Measurements from ENCODE around the gene SNRPA. TPM values are rescaled to one million over a fixed set of nuclear protein-coding genes. Genes with fewer than 3 reads are reported as not detected.

SNRPA gene
- total and polyA plus RNA-seq, 2 of the 13 experiments (the other 11 are each of a cell fraction or from before 2014, with no cell fraction given), result 59.6 to 162 TPM

DNA sequence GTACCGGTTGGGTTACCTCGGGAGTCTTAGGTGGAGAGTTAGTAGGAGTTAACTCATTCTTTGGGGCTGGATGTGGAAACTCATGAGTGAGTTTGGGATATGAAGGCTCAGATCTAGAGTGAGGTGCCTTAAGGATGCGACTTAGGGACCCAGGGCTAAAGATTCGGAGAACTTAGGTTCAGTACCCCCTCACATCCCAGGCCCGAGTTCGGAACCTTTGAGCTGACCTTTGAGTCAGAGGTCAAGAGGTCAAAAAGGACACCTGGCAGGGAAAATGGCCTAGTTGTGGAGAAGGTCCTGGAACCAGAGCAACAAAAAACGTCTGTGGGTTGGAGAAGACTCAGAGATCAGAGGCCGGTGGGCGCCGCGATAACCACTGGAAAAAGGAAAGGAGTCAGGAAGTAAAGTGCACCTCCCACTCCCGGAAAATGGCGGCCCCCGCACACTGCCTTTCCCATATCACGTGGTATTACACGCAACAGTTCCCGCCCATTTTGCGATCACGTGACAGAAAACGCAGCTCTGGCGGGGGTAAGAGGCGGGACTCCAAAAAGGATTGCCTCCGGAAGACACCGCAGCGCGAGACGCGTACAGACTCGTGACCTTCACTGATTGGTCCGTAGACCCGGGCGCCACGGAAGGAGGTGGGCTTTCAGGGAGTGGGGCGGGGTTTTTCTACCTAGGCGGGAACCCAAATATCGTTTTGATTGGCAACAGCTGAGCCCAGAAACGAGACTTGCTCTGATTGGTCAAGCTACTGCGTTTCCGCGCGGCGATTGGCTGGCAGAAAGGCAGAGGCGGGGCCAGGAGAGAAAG lies 737 bp upstream of the SNRPA start, which contains the start of gene ACTMAP (continued):
- TF ChIP-seq ZNF333 (CRISPR knock-in tag; IDR thresholded peaks at IDR 0.05; ENCODE audit: borderline replicate concordance) (no peak), ERF (CRISPR knock-in tag; IDR thresholded peaks at IDR 0.05) (peak; percentile 17), ARNTL (CRISPR knock-in tag; IDR thresholded peaks at IDR 0.05) (peak; percentile 87), NR3C1 (CRISPR knock-in tag; IDR thresholded peaks at IDR 0.05) (no peak), SALL1 (CRISPR knock-in tag; IDR thresholded peaks at IDR 0.05) (peak; percentile 44; the same call in 1 of the 2 replicates), MIER2 (CRISPR knock-in tag; IDR thresholded peaks at IDR 0.05) (no peak; the same call in 1 of the 2 replicates), ZSCAN9 (CRISPR knock-in tag; IDR thresholded peaks at IDR 0.05; ENCODE audit: borderline replicate concordance) (0 out of 2 replicates have a peak, but pooled peaks have one; percentile 37), SRSF9 (IDR thresholded peaks at IDR 0.05; ENCODE audit: borderline replicate concordance, insufficient read depth, low read depth, low read length, poor library complexity, severe bottlenecking) (no peak), RAD51 (IDR thresholded peaks at IDR 0.05; ENCODE audit: borderline replicate concordance) (peak; percentile 100), NFKB2 (CRISPR knock-in tag; IDR thresholded peaks at IDR 0.05; ENCODE audit: borderline replicate concordance) (no peak; the same call in 1 of the 2 replicates), KDM6A (CRISPR knock-in tag; IDR thresholded peaks at IDR 0.05; ENCODE audit: low read depth) (no peak), CBX2 (IDR thresholded peaks at IDR 0.05; ENCODE audit: low read depth, low read length) (no peak), CBX2 (CRISPR knock-in tag; IDR thresholded peaks at IDR 0.05; ENCODE audit: low read depth) (no peak), JDP2 (CRISPR knock-in tag; IDR thresholded peaks at IDR 0.05; ENCODE audit: borderline replicate concordance) (no peak), ZNF720 (CRISPR knock-in tag; IDR thresholded peaks at IDR 0.05) (no peak), LCORL (IDR thresholded peaks at IDR 0.05) (peak; percentile 86), LCORL (CRISPR knock-in tag; IDR thresholded peaks at IDR 0.05) (peak; percentile 10; the same call in 1 of the 2 replicates), MIXL1 (CRISPR knock-in tag; IDR thresholded peaks at IDR 0.05) (no peak)
- TF ChIP-seq, protein P1, sequence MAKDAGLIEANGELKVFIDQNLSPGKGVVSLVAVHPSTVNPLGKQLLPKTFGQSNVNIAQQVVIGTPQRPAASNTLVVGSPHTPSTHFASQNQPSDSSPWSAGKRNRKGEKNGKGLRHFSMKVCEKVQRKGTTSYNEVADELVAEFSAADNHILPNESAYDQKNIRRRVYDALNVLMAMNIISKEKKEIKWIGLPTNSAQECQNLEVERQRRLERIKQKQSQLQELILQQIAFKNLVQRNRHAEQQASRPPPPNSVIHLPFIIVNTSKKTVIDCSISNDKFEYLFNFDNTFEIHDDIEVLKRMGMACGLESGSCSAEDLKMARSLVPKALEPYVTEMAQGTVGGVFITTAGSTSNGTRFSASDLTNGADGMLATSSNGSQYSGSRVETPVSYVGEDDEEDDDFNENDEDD (CRISPR knock-in tag; IDR thresholded peaks at IDR 0.05; ENCODE audit: borderline replicate concordance), result peak; percentile 96
- TF ChIP-seq, protein P2, sequence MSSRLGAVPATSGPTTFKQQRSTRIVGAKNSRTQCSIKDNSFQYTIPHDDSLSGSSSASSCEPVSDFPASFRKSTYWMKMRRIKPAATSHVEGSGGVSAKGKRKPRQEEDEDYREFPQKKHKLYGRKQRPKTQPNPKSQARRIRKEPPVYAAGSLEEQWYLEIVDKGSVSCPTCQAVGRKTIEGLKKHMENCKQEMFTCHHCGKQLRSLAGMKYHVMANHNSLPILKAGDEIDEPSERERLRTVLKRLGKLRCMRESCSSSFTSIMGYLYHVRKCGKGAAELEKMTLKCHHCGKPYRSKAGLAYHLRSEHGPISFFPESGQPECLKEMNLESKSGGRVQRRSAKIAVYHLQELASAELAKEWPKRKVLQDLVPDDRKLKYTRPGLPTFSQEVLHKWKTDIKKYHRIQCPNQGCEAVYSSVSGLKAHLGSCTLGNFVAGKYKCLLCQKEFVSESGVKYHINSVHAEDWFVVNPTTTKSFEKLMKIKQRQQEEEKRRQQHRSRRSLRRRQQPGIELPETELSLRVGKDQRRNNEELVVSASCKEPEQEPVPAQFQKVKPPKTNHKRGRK (CRISPR knock-in tag; IDR thresholded peaks at IDR 0.05), result no peak
- TF ChIP-seq, protein P3, sequence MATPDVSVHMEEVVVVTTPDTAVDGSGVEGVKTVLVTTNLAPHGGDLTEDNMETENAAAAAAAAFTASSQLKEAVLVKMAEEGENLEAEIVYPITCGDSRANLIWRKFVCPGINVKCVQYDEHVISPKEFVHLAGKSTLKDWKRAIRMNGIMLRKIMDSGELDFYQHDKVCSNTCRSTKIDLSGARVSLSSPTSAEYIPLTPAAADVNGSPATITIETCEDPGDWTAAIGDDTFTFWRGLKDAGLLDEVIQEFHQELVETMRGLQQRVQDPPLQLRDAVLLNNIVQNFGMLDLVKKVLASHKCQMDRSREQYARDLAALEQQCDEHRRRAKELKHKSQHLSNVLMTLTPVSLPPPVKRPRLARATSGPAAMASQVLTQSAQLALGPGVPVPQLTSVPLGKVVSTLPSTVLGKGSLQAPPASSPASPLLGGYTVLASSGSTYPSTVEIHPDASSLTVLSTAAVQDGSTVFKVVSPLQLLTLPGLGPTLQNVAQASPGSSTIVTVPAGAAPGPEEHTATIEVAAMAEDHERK (CRISPR knock-in tag; IDR thresholded peaks at IDR 0.05; ENCODE audit: low read depth), result peak; percentile 52; the same call in 1 of the 2 replicates
- TF ChIP-seq, protein P4, sequence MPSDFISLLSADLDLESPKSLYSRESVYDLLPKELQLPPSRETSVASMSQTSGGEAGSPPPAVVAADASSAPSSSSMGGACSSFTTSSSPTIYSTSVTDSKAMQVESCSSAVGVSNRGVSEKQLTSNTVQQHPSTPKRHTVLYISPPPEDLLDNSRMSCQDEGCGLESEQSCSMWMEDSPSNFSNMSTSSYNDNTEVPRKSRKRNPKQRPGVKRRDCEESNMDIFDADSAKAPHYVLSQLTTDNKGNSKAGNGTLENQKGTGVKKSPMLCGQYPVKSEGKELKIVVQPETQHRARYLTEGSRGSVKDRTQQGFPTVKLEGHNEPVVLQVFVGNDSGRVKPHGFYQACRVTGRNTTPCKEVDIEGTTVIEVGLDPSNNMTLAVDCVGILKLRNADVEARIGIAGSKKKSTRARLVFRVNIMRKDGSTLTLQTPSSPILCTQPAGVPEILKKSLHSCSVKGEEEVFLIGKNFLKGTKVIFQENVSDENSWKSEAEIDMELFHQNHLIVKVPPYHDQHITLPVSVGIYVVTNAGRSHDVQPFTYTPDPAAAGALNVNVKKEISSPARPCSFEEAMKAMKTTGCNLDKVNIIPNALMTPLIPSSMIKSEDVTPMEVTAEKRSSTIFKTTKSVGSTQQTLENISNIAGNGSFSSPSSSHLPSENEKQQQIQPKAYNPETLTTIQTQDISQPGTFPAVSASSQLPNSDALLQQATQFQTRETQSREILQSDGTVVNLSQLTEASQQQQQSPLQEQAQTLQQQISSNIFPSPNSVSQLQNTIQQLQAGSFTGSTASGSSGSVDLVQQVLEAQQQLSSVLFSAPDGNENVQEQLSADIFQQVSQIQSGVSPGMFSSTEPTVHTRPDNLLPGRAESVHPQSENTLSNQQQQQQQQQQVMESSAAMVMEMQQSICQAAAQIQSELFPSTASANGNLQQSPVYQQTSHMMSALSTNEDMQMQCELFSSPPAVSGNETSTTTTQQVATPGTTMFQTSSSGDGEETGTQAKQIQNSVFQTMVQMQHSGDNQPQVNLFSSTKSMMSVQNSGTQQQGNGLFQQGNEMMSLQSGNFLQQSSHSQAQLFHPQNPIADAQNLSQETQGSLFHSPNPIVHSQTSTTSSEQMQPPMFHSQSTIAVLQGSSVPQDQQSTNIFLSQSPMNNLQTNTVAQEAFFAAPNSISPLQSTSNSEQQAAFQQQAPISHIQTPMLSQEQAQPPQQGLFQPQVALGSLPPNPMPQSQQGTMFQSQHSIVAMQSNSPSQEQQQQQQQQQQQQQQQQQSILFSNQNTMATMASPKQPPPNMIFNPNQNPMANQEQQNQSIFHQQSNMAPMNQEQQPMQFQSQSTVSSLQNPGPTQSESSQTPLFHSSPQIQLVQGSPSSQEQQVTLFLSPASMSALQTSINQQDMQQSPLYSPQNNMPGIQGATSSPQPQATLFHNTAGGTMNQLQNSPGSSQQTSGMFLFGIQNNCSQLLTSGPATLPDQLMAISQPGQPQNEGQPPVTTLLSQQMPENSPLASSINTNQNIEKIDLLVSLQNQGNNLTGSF (CRISPR knock-in tag; IDR thresholded peaks at IDR 0.05), result no peak

Data from HepG2 (cell line).